NCI-H1930 (cell line): ENCODE measurements around the gene SLC2A8.

Experiments
- DNase-seq, 2 experiments: peaks; one replicate each; lab custom pipeline; 2025; lab: John Stamatoyannopoulos, UW

Gene SLC2A8

GRCh38 chr9:127382541-127382940, 14.4 kb upstream of the SLC2A8 start:
- no peak for DNase-seq

- no peak for DNase-seq
These were observed 12.8 kb upstream of the SLC2A8 start for GRCh38 chr9:127384016-127384730.

GRCh38 chr9:127384901-127385300, 12.1 kb upstream of the SLC2A8 start:
- no peak for DNase-seq

- no peak for DNase-seq
These were observed 10.7 kb upstream of the SLC2A8 start for GRCh38 chr9:127386249-127386648.

GRCh38 chr9:127386981-127387380, 10.0 kb upstream of the SLC2A8 start:
- DNase-seq, result no peak

GRCh38 chr9:127388037-127388855, 8.7 kb upstream of the SLC2A8 start:
- DNase-seq, result no peak

- no peak for DNase-seq
These were observed 8.1 kb upstream of the SLC2A8 start for GRCh38 chr9:127388856-127389238.

GRCh38 chr9:127389381-127390247, 7.4 kb upstream of the SLC2A8 start:
- no peak for DNase-seq

GRCh38 chr9:127390248-127390545, 6.8 kb upstream of the SLC2A8 start:
- DNase-seq, result no peak

- no peak for DNase-seq
These were observed 6.4 kb upstream of the SLC2A8 start for GRCh38 chr9:127390563-127390962.

- no peak for DNase-seq
These were observed 4.8 kb upstream of the SLC2A8 start for GRCh38 chr9:127392166-127392565.

- no peak for DNase-seq
These were observed 4.0 kb upstream of the SLC2A8 start for GRCh38 chr9:127392976-127393375.

GRCh38 chr9:127393645-127394044, 3.3 kb upstream of the SLC2A8 start:
- DNase-seq, result no peak

GRCh38 chr9:127395497-127396252, 1.3 kb upstream of the SLC2A8 start:
- no peak for DNase-seq

GRCh38 chr9:127396253-127396807, 639 bp upstream of the SLC2A8 start:
- DNase-seq, result no peak

GRCh38 chr9:127397646-127398274, 791 bp downstream of the SLC2A8 start:
- peak; percentile 19 to 41 for DNase-seq

- no peak for DNase-seq
These were observed 1.3 kb downstream of the SLC2A8 start for GRCh38 chr9:127398275-127398647.

GRCh38 chr9:127398715-127399400, 1.9 kb downstream of the SLC2A8 start:
- no peak for DNase-seq

GRCh38 chr9:127399736-127400269, 2.8 kb downstream of the SLC2A8 start:
- no peak for DNase-seq

GRCh38 chr9:127402401-127403090, 5.6 kb downstream of the SLC2A8 start:
- DNase-seq, result no peak
